GM10266 (cell line): ENCODE results near the gene KRT222.

Experiments used
- DNase-seq: peaks from one replicate; pipeline ENCODE4 v3.0.0; 2012; ENCODE audit errors: extremely low spot score
- TF ChIP-seq, protein P1 (sequence below): IDR thresholded peaks from 2 replicates; pipeline ENCODE4 v1.5.1; 2012; ENCODE audit warnings: mild to moderate bottlenecking, low read depth; ENCODE audit not compliant: control insufficient read depth, insufficient read depth; ENCODE audit errors: missing control alignments

The KRT222 gene

DNA sequence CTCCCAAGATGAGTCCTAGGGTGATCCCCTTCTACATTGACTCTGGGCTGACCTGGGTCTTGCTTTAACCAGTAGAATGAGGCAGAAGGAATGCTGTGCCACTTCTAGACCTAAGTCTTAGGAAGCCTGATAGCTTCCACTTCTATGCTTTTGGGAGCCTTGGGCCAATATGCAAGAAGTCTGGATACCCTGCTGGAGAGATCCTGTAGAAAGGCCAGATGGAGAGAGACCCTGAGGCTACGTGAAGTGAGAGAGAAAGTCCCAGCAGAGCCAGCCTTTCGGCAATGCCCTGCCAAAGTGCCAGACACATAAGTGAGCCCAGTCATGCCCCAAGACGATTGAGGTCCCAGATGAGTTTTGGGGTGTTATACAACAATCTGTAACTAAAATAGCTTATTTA lies 1.7 kb downstream of the KRT222 start:
- DNase-seq: no peak
- TF ChIP-seq, protein P1, sequence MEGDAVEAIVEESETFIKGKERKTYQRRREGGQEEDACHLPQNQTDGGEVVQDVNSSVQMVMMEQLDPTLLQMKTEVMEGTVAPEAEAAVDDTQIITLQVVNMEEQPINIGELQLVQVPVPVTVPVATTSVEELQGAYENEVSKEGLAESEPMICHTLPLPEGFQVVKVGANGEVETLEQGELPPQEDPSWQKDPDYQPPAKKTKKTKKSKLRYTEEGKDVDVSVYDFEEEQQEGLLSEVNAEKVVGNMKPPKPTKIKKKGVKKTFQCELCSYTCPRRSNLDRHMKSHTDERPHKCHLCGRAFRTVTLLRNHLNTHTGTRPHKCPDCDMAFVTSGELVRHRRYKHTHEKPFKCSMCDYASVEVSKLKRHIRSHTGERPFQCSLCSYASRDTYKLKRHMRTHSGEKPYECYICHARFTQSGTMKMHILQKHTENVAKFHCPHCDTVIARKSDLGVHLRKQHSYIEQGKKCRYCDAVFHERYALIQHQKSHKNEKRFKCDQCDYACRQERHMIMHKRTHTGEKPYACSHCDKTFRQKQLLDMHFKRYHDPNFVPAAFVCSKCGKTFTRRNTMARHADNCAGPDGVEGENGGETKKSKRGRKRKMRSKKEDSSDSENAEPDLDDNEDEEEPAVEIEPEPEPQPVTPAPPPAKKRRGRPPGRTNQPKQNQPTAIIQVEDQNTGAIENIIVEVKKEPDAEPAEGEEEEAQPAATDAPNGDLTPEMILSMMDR: no peak

DNA sequence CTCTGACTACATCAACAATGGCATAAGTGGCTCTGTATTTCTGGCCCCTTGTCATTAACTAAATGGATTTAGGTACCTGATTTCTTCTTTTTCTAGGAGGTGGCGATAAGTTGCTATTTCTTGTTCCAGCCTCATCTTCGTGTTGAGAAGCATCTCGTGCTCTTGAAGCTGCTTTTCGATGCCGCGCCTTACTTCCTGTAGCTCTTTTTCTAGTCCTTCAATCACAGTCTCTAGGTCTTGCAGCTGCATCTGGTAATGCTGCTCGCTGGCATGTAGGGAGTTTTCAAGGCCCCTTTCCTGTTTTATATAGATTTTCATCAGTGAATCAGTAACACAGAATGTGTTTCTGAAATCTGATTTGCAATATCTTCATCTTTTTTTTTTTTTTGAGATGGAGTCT lies 5.1 kb downstream of the KRT222 start:
- TF ChIP-seq, protein P1: no peak

DNA sequence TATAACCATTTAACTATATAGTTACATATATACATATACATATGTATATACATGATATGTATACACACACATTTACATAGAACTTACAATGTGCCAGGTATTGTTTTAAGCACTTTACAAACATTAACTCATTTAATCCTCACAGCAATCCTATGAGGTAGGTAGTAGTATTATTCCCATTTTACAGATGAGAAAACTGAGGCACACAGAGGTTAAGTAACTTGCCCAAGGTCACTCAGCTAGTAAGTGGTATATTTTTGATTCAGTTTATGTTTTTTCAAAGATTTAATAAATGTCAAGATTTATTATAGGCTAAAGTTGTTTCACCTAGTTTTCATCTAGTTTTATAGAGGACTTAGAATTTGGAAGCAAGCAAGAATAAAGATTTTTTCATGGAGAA lies 6.6 kb downstream of the KRT222 start:
- TF ChIP-seq, protein P1: no peak

More for the DNA sequence above, 5.1 kb downstream of the KRT222 start:
- DNase-seq: no peak

DNA sequence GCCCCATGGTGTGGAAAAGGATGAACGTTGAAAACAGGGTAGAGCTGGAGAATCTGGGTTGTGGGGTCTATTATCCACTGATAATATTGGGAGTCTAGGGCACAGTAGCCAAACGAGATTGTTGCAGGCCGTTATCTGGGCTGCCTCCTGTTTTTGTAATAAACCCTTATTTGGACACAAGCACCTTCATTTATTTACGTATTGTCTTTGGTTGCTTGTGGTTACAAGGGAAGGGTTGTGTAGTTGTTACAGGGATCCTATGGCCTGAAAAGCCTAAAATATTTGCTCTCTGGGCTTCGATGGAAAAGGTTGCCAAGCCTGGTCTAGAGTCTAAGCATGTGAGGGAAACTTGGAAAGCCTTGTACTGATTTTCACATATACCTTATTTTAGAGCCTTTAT lies 13.0 kb downstream of the KRT222 start:
- TF ChIP-seq, protein P1: no peak
- no peak for DNase-seq

More for the DNA sequence above, 6.6 kb downstream of the KRT222 start:
- DNase-seq: no peak

DNA sequence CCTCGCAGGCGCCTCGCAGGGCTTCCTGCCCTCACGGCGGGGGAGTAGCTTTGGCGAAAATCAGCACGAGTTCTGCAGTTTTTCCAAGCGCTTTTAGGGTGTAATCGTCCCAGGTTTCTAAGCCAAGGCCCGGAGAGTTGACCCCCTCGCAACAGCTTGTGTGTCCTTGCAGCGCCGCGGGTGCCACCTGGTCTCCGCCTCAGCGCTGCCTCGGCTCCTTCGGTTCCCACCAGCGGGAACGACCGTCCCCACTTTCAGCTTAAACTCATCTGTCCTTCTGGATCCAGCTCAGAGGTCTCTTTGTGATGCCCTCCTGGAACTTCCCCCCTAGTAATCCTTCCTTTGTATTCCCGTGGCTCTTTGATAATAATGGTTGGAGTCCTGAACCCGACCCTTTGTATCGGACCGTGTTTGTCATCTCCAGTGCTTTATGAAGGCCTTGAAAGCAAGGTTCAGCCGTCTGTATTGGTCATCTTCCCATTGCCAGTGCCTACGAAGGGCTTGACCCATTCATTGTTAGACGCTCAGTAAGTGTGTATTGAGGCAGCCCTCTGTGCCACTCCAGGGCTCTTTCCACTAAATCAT lies 16.5 kb downstream of the KRT222 start:
- TF ChIP-seq, protein P1: no peak
- no peak for DNase-seq

DNA sequence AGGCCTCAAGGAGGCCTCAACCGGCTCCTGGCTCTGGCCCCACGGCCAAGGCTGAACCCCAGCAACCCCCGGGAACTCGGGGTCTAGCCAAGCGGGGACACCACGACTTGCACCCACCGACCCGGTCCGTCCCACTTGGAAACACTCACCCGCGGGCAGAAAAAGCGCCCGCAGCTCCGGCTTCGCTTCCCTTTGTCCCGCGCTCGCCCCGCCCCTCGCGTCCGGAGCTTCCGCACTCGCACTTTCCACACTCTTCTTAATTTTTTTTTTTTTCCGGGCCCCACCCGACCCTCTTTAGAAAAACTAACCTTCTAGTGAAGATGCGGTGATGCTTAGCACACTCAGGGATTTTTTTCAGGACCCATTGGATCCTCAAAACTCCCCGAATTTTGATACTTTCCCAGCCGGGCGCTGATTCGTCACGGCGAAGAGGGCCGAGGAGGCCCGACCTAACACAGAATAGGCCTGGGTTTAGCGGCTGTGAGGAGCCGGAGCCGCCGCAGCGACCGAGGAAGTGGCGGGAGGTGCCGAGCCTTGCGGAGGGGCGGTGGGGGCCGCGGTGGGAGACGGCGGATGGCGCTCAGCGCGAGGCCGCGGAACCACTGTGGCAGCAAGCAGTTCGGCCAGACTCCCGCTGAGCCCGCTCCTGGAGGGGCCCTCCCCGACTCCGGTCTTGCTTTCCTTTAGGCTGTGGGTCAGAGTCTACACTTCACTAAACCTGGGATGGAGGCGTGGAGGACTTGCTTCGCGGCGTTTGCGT lies 17.2 kb downstream of the KRT222 start, which contains the start of gene SMARCE1:
Gene SMARCE1 (minus strand): TSS at position 195 of the 760 bp plus-strand sequence. CDS start 2,016 bp downstream, outside the sequence.
- TF ChIP-seq, protein P1: no peak
- peak; percentile 69 for DNase-seq
